Activated CD8-positive, alpha-beta memory T cell treated with anti-CD3 and anti-CD28 coated beads, Interleukin-2, amount 50 U/mL, for 24 hours (primary cell): ENCODE data around the gene METRN.

Experiments used
- DNase-seq: peaks from one replicate; pipeline ENCODE4 v3.0.0-alpha.2; 2020; ENCODE audit errors: extremely low read depth

Gene METRN

GRCh38 chr16:723695-724094 lies 8.8 kb downstream of the METRN start:
- no peak for DNase-seq

GRCh38 chr16:724188-725040 lies 9.5 kb downstream of the METRN start:
- no peak for DNase-seq

DNA sequence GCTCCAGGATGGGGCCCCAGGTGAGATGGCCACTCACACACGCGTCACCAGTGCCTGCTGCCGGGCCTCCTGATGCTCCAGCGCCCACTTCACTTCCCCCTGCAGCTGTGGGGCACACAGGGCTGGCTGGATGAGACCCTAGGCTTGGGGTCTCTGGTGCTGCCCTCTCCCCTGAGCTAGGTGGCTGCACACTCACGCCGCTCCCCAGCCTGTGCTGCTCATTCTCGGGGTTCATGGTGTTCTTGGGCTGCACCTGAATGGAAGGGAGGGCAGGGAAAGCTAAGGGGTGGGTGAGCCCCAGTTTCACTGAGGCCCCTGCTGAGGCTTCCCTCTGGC lies 10.1 kb downstream of the METRN start:
- DNase-seq, result no peak

- DNase-seq, result no peak
Observed at GRCh38 chr16:725463-726187, 10.7 kb downstream of the METRN start.

DNA sequence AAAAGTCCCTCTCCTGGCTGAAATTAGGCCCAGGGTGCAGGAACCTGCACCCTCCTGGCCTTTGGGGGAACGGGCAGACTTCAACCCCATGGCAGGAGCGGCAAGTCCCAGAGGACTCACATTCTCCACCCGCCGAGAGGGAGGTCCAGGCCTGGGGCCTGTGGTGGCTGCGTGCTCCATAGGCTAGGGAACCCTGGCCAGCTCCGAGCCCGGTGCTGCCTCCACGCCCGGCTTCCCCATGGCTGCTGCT lies 11.2 kb downstream of the METRN start:
- no peak for DNase-seq

DNA sequence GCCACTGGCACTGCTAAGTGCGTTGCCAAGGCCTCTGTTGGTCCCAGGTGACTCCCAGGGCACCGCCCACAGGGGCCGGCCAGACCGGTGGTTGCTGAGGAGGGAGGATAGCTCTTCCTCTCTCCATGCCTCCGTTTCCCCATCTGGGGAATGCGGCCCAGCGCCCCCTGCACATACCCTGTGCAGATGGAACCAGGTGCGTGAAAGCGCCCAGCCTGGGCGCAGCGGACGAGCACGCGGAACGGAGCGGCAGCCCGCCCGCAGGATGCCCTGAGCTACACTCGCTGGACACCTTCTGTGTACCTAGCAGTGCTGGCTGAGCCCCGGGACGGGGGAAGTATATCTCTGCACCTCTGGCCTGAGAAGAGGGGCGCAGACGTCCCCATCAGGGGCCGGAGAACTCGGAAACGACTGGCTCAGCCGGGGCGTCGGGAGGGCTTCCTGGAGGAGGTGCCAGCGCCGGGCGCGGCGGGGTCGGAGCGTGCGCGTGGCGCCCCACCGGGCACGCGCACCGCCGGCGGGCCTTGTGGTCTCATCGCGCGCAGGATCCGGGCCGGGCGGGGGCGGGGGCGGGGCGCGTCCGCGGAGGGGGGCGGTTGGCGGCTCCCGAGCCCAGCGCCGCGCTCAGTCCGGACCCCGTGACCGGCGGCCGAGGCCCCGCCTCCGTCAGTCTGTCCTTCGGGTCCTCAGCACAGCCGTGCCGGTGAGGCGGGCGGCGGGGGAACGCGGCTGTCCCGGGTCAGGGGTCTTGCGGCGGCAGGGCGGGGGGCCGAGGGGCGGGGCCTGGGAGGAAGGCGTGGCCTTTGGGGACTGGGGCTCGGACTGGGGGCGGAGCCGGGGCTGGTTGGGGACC lies 11.7 kb downstream of the METRN start, which contains the start of the genes CCDC78 and HAGHL:
Gene CCDC78, minus strand, starts transcription at position 6 of the 853 bp plus-strand sequence. CDS start 76 bp downstream, outside the sequence.
Gene HAGHL, plus strand, starts transcription at position 669 of the 853 bp plus-strand sequence. CDS start 404 bp downstream, outside the sequence.
- DNase-seq, result no peak

DNA sequence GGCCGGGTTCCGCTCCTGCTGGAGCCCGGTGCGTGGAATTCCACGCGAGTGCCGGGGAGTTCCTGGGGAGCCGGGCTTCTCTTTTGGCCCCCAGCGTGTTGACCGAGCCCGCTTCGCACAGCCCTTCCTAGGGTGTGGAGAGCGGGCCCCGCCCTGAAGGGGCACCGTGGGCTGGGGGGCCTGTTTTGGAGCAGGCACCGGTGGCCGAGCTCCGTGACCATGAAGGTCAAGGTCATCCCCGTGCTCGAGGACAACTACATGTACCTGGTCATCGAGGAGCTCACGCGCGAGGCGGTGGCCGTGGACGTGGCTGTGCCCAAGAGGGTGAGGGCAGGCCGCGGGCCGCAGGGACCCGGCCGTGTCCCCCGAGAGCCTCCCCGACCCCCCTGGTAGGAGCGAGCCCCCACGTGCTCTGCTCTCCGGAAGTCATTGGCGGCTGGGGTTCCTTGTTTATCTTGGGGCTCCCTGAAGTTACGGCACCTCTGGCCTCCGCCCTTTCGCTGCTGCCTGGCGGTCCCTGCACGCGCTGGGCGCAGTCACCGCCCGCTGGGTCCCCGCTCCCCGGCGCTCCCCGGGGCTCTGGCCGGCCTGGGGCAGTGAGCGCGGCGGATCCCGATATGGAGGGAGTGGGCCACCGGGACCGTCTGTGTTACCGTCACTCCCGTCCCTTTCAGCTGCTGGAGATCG lies 12.5 kb downstream of the METRN start:
- DNase-seq, result no peak

- no peak for DNase-seq
Observed at GRCh38 chr16:728131-728889, 13.4 kb downstream of the METRN start.

DNA sequence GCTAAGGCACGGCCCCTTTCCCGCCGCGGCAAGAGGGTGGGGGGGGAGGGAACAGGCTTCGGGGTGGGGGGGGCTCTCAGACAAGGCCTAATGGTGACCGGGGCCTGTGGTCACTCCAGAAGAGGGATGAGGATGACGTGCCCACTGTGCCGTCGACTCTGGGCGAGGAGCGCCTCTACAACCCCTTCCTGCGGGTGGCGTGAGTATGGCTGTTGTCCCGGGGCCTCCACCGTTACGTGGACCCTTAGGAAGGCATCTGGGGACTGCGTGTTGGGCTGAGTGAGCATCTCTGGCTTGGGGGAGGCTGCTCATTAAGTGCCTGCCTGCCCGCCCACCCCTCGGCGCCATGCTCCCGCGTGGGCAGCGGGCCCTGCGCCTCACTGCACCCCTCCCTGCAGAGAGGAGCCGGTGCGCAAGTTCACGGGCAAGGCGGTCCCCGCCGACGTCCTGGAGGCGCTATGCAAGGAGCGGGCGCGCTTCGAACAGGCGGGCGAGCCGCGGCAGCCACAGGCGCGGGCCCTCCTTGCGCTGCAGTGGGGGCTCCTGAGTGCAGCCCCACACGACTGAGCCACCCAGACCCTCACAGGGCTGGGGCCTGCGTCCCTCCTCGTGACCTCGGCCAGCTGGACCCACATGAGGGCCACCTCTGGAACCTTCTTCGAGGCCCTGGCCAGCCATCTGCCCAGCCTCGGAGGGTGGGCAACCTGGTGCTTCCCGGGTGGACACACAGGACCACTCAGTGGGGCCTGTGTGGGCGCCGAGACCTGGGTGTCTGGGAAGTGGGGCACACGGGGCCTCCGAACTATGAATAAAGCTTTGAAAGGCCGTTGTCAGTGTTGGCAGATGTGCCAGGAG lies 14.2 kb downstream of the METRN start:
- DNase-seq, result no peak

GRCh38 chr16:729768-730665 lies 15.1 kb downstream of the METRN start:
- DNase-seq, result no peak

DNA sequence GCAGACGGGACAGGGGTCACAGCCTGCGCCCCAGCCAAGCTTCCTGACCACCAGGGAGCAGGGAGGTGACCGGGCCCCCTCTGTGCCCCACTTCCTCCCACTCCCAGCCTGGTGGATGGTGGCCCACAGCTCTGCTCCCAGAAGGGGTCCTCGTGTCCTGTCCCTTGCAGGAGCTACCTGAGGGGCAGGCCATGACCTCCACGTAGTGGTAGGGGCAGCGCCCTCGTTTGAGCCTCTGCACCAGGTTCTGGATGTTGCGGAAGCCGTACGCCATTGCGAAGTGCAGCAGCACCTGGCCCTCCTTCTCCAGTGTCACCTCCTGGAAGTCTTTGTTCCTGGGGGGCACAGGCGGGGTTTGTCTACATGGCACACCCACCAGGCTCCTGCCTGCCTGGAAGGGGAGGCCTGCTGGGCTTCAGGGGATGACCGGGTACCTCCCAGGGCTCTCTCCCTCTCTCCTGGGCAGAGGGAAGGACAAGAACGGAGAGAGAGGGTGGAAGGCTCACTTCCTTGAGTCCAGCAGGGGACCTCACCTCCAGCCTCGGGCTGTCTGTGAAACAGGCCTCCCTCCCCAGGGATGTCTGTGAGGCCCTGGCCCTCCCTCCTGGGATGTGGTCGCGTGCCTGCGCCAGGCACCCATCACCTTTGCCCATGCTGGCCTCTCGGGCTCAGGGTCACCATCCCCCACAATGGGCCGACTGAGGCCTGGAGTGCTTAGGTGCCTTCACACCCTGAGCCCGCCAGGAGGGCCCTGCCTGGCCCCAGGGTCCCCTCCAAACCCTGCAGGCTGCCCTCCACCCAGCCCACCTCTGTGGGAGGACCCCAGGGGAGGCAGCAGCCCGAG lies 16.0 kb downstream of the METRN start:
- DNase-seq, result no peak

- no peak for DNase-seq
Observed at GRCh38 chr16:732332-732731, 17.4 kb downstream of the METRN start.

GRCh38 chr16:732936-733335 lies 18.0 kb downstream of the METRN start:
- DNase-seq, result no peak

DNA sequence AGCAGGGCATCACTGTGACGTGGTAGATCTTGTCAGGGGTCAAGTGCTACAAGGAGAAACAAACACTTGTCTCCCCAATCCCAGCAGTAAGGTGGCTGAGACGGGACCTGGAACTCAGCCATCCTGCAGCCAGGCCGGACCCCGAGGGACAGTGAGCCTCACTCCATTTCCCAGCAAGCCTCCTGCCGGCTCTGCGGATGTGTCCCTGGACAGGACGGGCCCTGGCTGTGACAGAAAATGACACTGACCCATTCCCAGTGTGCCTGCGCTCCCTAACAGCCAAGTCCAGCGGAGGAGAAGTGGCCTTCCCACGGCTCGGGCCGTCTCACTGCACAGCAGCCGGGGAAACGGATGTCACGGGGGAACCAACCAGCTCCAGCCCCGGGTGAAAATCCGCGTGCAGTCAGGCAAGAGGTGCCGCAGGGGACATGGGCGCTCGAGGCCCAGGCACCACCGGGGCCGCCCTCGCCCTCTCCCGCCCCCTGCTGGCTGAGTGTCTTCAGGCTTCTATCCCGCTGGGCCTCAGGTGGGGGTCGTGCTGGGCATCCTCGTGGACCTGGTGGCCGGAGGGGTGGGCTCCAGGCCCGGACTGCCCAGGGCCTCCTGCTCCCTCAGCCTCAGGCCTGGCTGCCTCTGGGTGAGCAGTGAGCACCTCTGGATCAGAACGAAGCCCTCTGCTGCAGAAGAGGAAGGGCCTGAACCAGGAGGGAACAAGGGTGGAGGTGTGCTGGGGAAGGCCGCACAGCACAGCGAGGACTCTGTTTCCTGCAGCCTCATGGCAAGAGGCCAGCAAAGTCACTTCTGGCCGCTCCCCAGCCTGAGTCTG lies 18.7 kb downstream of the METRN start:
- no peak for DNase-seq

- no peak for DNase-seq
Observed at GRCh38 chr16:734208-734980, 19.5 kb downstream of the METRN start.
